ENCODE results near the gene ZNF813.

DNA sequence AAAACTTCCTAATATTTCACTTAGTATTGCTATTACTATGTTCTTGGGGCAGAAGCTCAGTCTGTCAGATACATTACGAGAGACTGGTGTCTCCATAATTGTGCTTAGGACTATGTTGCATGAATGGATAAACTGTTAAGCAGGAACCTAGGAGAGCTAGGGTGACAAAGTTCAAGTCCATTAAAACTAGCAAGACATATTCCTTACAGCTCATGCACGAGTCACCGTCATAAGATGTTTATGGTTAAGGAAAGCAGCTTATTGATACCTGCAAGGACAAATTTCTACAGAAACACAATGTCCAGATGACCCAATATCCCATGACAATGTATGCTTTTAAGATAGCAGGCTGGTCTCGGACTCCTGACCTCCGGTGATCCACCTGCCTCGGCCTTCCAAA lies 5.7 kb upstream of the ZNF813 start:
- TF ChIP-seq CTCF (IDR thresholded peaks at IDR 0.05; ENCODE audit: poor library complexity, severe bottlenecking): no peak
- TF ChIP-seq POLR2AphosphoS5 (IDR thresholded peaks at IDR 0.05): no peak
- TF ChIP-seq RAD21 (conservative IDR thresholded peaks at IDR 0.05): no peak
- TF ChIP-seq, protein P1, sequence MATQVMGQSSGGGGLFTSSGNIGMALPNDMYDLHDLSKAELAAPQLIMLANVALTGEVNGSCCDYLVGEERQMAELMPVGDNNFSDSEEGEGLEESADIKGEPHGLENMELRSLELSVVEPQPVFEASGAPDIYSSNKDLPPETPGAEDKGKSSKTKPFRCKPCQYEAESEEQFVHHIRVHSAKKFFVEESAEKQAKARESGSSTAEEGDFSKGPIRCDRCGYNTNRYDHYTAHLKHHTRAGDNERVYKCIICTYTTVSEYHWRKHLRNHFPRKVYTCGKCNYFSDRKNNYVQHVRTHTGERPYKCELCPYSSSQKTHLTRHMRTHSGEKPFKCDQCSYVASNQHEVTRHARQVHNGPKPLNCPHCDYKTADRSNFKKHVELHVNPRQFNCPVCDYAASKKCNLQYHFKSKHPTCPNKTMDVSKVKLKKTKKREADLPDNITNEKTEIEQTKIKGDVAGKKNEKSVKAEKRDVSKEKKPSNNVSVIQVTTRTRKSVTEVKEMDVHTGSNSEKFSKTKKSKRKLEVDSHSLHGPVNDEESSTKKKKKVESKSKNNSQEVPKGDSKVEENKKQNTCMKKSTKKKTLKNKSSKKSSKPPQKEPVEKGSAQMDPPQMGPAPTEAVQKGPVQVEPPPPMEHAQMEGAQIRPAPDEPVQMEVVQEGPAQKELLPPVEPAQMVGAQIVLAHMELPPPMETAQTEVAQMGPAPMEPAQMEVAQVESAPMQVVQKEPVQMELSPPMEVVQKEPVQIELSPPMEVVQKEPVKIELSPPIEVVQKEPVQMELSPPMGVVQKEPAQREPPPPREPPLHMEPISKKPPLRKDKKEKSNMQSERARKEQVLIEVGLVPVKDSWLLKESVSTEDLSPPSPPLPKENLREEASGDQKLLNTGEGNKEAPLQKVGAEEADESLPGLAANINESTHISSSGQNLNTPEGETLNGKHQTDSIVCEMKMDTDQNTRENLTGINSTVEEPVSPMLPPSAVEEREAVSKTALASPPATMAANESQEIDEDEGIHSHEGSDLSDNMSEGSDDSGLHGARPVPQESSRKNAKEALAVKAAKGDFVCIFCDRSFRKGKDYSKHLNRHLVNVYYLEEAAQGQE (IDR thresholded peaks at IDR 0.05; ENCODE audit: borderline replicate concordance): no peak
- TF ChIP-seq EZH2 (IDR thresholded peaks at IDR 0.05; ENCODE audit: borderline replicate concordance, insufficient read depth, low read length, poor library complexity, severe bottlenecking): no peak
- TF ChIP-seq MXI1 (conservative IDR thresholded peaks at IDR 0.05; ENCODE audit: poor library complexity, severe bottlenecking): no peak
- no peak for TF ChIP-seq EP300 (conservative IDR thresholded peaks at IDR 0.05; ENCODE audit: poor library complexity, severe bottlenecking)
